Mesenteric fat pad (tissue), 1 donor: Measurements from ENCODE around the gene HS3ST4. TPM values are rescaled to one million over a fixed set of nuclear protein-coding genes. Genes with fewer than 3 reads are reported as not detected.

Experiments used
- DNase-seq: peaks from one replicate; pipeline ENCODE4 v3.0.0-alpha.2; 2020; ENCODE audit warnings: low spot score
- long read RNA-seq: library from polyadenylated mRNA; unstranded; transcript quantifications from one replicate; pipeline ENCODE4 v2.0.0, GENCODE V29; 2020
- total RNA-seq: library from RNA; stranded (reverse); fragmentation: NEBNext Ultra II Directional; extraction: Animal tissue kit (Norgen Biotek cat#: 25700); gene quantifications from one replicate; pipeline ENCODE4 v1.2.1, GENCODE V29; 2021
- donor health status: DM: yes; HTN: yes; CAD: no.

HS3ST4 gene
- total RNA-seq = not detected
- long read RNA-seq = 0 reads

GRCh38 chr16:25691519-25692091, at the start of gene HS3ST4:
TSS of gene HS3ST4 (plus strand) at chr16:25691959.
- no peak for DNase-seq

- DNase-seq = no peak
Measured at GRCh38 chr16:25643633-25644032, 48.1 kb upstream of the HS3ST4 start.

- DNase-seq = no peak
Measured at GRCh38 chr16:25656639-25657038, 35.1 kb upstream of the HS3ST4 start.

GRCh38 chr16:25676820-25677219, 14.9 kb upstream of the HS3ST4 start:
- DNase-seq = no peak

GRCh38 chr16:25679511-25679910, 12.2 kb upstream of the HS3ST4 start:
- DNase-seq = no peak

- no peak for DNase-seq
Measured at GRCh38 chr16:25689137-25689836, 2.5 kb upstream of the HS3ST4 start.

- no peak for DNase-seq
Measured at GRCh38 chr16:25690552-25691143, 1.1 kb upstream of the HS3ST4 start.

- DNase-seq = no peak
Measured at GRCh38 chr16:25692351-25692741, 587 bp downstream of the HS3ST4 start.

- no peak for DNase-seq
Measured at GRCh38 chr16:25692742-25693508, 1.2 kb downstream of the HS3ST4 start.

- DNase-seq = no peak
Measured at GRCh38 chr16:25693631-25694030, 1.9 kb downstream of the HS3ST4 start.

- no peak for DNase-seq
Measured at GRCh38 chr16:25699069-25699468, 7.3 kb downstream of the HS3ST4 start.

- DNase-seq = no peak
Measured at GRCh38 chr16:25700547-25700946, 8.8 kb downstream of the HS3ST4 start.

- DNase-seq = no peak
Measured at GRCh38 chr16:25707553-25707952, 15.8 kb downstream of the HS3ST4 start.

GRCh38 chr16:25707982-25708583, 16.3 kb downstream of the HS3ST4 start:
- DNase-seq = no peak

GRCh38 chr16:25709213-25709612, 17.5 kb downstream of the HS3ST4 start:
- DNase-seq = no peak

- DNase-seq = no peak
Measured at GRCh38 chr16:25713785-25714570, 22.2 kb downstream of the HS3ST4 start.

GRCh38 chr16:25716186-25716585, 24.4 kb downstream of the HS3ST4 start:
- no peak for DNase-seq

GRCh38 chr16:25721439-25721838, 29.7 kb downstream of the HS3ST4 start:
- no peak for DNase-seq

GRCh38 chr16:25726430-25727098, 34.8 kb downstream of the HS3ST4 start:
- no peak for DNase-seq
